NOMO-1 (cell line): ENCODE measurements around the gene RHBDF2.

ENCODE experiments used
- DNase-seq, 2 experiments: peaks; one replicate each; lab custom pipeline; 2025; ENCODE audit not compliant: unreplicated experiment in 2 of 2; lab: John Stamatoyannopoulos, UW

RHBDF2 gene

GRCh38 chr17:76468634-76469010 lies 32.6 kb downstream of the RHBDF2 start:
- no peak for DNase-seq

- DNase-seq, result no peak
Measured at GRCh38 chr17:76467809-76468633, 33.2 kb downstream of the RHBDF2 start.

- no peak for DNase-seq
Measured at GRCh38 chr17:76467366-76467765, 33.9 kb downstream of the RHBDF2 start, which contains the start of gene AANAT. AANAT (plus strand) TSS chr17:76467603; CDS start chr17:76468747, 1,144 bp downstream.

- no peak for DNase-seq
Measured at GRCh38 chr17:76466775-76467130, 34.5 kb downstream of the RHBDF2 start.

- no peak for DNase-seq
Measured at GRCh38 chr17:76462556-76463290, 38.5 kb downstream of the RHBDF2 start.

GRCh38 chr17:76461765-76462555 lies 39.3 kb downstream of the RHBDF2 start:
- no peak for DNase-seq

GRCh38 chr17:76459674-76460073 lies 41.5 kb downstream of the RHBDF2 start:
- DNase-seq, result no peak

GRCh38 chr17:76458580-76459490 lies 42.4 kb downstream of the RHBDF2 start:
- no peak for DNase-seq

GRCh38 chr17:76453431-76453743 lies 47.8 kb downstream of the RHBDF2 start:
- DNase-seq, result no peak

GRCh38 chr17:76452660-76453430 lies 48.4 kb downstream of the RHBDF2 start, which contains the start of gene UBE2O:
UBE2O (minus strand) TSS chr17:76453152; CDS start chr17:76453141, 11 bp downstream.
- DNase-seq, result peak; percentile 74 to 86

GRCh38 chr17:76452127-76452659 lies 49.0 kb downstream of the RHBDF2 start:
- DNase-seq, result no peak

GRCh38 chr17:76451506-76451905 lies 49.7 kb downstream of the RHBDF2 start:
- no peak for DNase-seq

GRCh38 chr17:76449126-76449525 lies 52.1 kb downstream of the RHBDF2 start:
- no peak for DNase-seq

GRCh38 chr17:76447931-76448652 lies 53.1 kb downstream of the RHBDF2 start:
- no peak for DNase-seq

GRCh38 chr17:76446449-76447231 lies 54.6 kb downstream of the RHBDF2 start:
- DNase-seq, result peak in 1 of 2 experiments; percentile 26

- DNase-seq, result no peak
Measured at GRCh38 chr17:76445697-76446448, 55.4 kb downstream of the RHBDF2 start.
